SU-DHL-6 (cell line): ENCODE measurements around the gene COL12A1.

ENCODE experiments used
- H2AFZ ChIP-seq: fragments of 200-600 bp; sonication (generic); 2 replicates; pipeline ENCODE4 v1.6.1; 2014; ENCODE audit warnings: low read depth, mild to moderate bottlenecking, moderate library complexity, mixed read lengths, antibody characterized with exemption, low read length; ENCODE audit not compliant: severe bottlenecking
- H3F3A ChIP-seq: fragments of 200-600 bp; shearing (Covaris generic); 2 replicates; pipeline ENCODE4 v1.6.0; 2016; ENCODE audit warnings: antibody characterized with exemption, mild to moderate bottlenecking; ENCODE audit not compliant: insufficient read depth
- H3K27ac ChIP-seq: fragments of 200-600 bp; sonication (generic); 2 replicates; pipeline ENCODE4 v1.5.1; 2016; ENCODE audit warnings: low read depth, mild to moderate bottlenecking, low read length, moderate library complexity, mixed read lengths
- H3K27me3 ChIP-seq: fragments of 200-600 bp; sonication (generic), shearing (Covaris generic); 2 replicates; pipeline ENCODE4 v1.6.0; 2014; ENCODE audit warnings: mild to moderate bottlenecking, low read length
- H3K36me3 ChIP-seq: fragments of 200-600 bp; sonication (generic); 2 replicates; pipeline ENCODE4 v1.6.1; 2014; ENCODE audit warnings: mild to moderate bottlenecking, low read length, mixed read lengths
- H3K4me2 ChIP-seq: fragments of 300-600, 200-600 bp; shearing (Covaris generic), sonication (generic); 2 replicates; pipeline ENCODE4 v1.6.0; 2014; ENCODE audit warnings: low read length, low read depth, mild to moderate bottlenecking; ENCODE audit not compliant: poor library complexity, severe bottlenecking
- H3K4me3 ChIP-seq: fragments of 200-600 bp; sonication (generic); 2 replicates; pipeline ENCODE4 v1.5.1; 2014; ENCODE audit warnings: antibody characterized with exemption, low read length, mild to moderate bottlenecking, mixed read lengths; ENCODE audit not compliant: insufficient read depth, poor library complexity, severe bottlenecking
- H3K79me2 ChIP-seq: fragments of 200-600 bp; sonication (generic); 2 replicates; pipeline ENCODE4 v1.6.1; 2014; ENCODE audit warnings: mild to moderate bottlenecking, low read length, moderate library complexity; ENCODE audit not compliant: insufficient read depth
- H3K9ac ChIP-seq: fragments of 200-600 bp; sonication (generic); 2 replicates; pipeline ENCODE4 v1.7.0; 2014; ENCODE audit warnings: mild to moderate bottlenecking, low read length
- H3K9me2 ChIP-seq: fragments of 200-600 bp; sonication (generic); replicated peaks from 2 replicates; pipeline ENCODE4 v1.6.1; 2014; ENCODE audit warnings: low read length; ENCODE audit not compliant: insufficient read depth
- H3K9me3 ChIP-seq: fragments of 200-600 bp; sonication (generic); 2 replicates; pipeline ENCODE4 v1.6.1; 2014; ENCODE audit warnings: low read length, mixed read lengths; ENCODE audit not compliant: insufficient read depth
- H4K20me1 ChIP-seq: fragments of 200-600 bp; sonication (generic); 2 replicates; pipeline ENCODE4 v1.6.1; 2014; ENCODE audit warnings: low read depth, mild to moderate bottlenecking, antibody characterized with exemption, low read length, moderate library complexity, mixed read lengths
- CTCF ChIP-seq: fragments of 200-600 bp; sonication (generic); IDR thresholded peaks from one replicate; pipeline ENCODE4 v1.5.1; 2017; ENCODE audit warnings: antibody characterized with exemption, mild to moderate bottlenecking, low read length, moderate library complexity; ENCODE audit not compliant: insufficient read depth, poor library complexity, severe bottlenecking
- EZH2phosphoT487 ChIP-seq: fragments of 200-600 bp; sonication (generic), shearing (Covaris generic); conservative IDR thresholded peaks from 2 replicates; pipeline ENCODE4 v1.6.1; 2018; ENCODE audit warnings: mild to moderate bottlenecking, antibody characterized with exemption, low read length, moderate library complexity, mixed read lengths

COL12A1 gene

GRCh38 chr6:75202676-75203131 is 3.1 kb downstream of the COL12A1 start:
- no peak overlapping the region for H2AFZ ChIP-seq

GRCh38 chr6:75201901-75202672 is 3.8 kb downstream of the COL12A1 start:
- Histone ChIP-seq H3K4me3 (no peak overlapping the region), H3K9ac (no peak overlapping the region), H3K27me3 (no peaks in the 10 kb centered on the region), H3K36me3 (no peaks in the 10 kb centered on the region), H3K79me2 (no peaks in the 10 kb centered on the region), H3K27ac (no peak overlapping the region), H3F3A (no peaks in the 10 kb centered on the region), H2AFZ (no peak overlapping the region), H4K20me1 (no peaks in the 10 kb centered on the region), H3K9me2 (no peaks in the 10 kb centered on the region), H3K4me2 (no peak overlapping the region), H3K9me3 (no peaks in the 10 kb centered on the region)
- TF ChIP-seq CTCF, result no peak
- TF ChIP-seq EZH2phosphoT487, result no peak

More at GRCh38 chr6:75202676-75203131, 3.1 kb downstream of the COL12A1 start:
- Histone ChIP-seq H3K79me2 (no peaks in the 10 kb centered on the region), H3K9me3 (no peaks in the 10 kb centered on the region), H3K9ac (no peak overlapping the region), H3F3A (no peaks in the 10 kb centered on the region), H3K9me2 (no peaks in the 10 kb centered on the region), H3K36me3 (no peaks in the 10 kb centered on the region), H3K4me3 (no peak overlapping the region), H3K27me3 (no peaks in the 10 kb centered on the region), H3K27ac (no peak overlapping the region), H4K20me1 (no peaks in the 10 kb centered on the region), H3K4me2 (no peak overlapping the region)
- TF ChIP-seq EZH2phosphoT487 (no peak), CTCF (no peak)

GRCh38 chr6:75201021-75201420 is 4.8 kb downstream of the COL12A1 start:
- Histone ChIP-seq H3K9me3 (no peaks in the 10 kb centered on the region), H3K4me3 (no peak overlapping the region), H3K27me3 (no peaks in the 10 kb centered on the region), H3K9me2 (no peaks in the 10 kb centered on the region), H2AFZ (no peak overlapping the region), H3K27ac (no peak overlapping the region), H3K36me3 (no peaks in the 10 kb centered on the region), H4K20me1 (no peaks in the 10 kb centered on the region), H3K79me2 (no peaks in the 10 kb centered on the region), H3K4me2 (no peak overlapping the region), H3K9ac (no peak overlapping the region), H3F3A (no peaks in the 10 kb centered on the region)
- no peak for TF ChIP-seq EZH2phosphoT487
- TF ChIP-seq CTCF, result no peak
